ENCODE results near the gene PSMD3. TPM values are rescaled to one million over a fixed set of nuclear protein-coding genes. Genes with fewer than 3 reads are reported as not detected.
A peak's percentile ranks its signal among the peaks of the same experiment; 100 is the strongest.

PSMD3 gene
- total and polyA plus RNA-seq, 3 donors from 2014 or later, result 112 to 129 (median 128) TPM

DNA sequence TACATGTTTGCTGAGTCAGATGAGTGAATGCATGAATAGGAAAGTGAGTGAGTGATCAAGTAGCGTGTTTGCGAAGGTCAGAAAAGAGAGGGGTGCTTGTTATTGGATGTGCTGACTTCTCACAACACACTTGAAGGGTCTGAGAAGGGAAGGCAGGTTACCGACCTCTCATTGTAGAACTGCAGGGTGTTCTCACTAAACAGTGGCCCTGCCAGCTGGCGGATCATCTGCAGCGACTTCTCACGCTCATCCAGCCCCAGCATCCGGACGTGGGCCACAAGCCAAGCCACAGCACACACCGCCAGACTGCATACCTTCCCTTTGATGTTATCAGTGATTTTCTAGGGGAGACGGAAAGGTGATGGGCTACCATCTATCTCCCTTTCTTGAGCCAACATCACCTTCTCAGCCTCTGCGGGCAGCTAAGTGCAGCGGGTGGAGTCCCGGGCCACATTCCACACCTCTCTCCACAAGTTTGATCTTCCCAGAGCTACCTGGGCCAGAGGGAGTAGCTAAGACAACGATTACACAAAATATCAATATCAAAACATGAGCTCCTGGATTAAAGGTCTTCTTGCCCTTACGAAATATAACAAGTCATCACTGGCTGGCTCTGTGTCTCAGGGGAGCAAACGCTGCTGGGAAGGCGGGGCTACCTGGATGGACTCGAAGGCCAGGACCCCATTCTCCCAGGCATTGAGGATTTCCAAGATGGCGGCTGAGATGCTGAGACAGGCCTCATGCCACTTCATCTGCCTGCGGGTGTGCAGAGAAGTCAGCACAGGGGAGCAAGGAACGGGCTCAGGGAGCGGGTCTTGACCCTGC lies 45.6 kb downstream of the PSMD3 start:
- H3K27ac ChIP-seq, result no peak overlapping the region
- no peak overlapping the region for H3K4me3 ChIP-seq
- no peaks in the 10 kb centered on the region for H3K27me3 ChIP-seq
- H3K36me3 ChIP-seq (ENCODE audit: low read depth, missing control alignments), result no peaks in the 10 kb centered on the region
- TF ChIP-seq, protein P1, sequence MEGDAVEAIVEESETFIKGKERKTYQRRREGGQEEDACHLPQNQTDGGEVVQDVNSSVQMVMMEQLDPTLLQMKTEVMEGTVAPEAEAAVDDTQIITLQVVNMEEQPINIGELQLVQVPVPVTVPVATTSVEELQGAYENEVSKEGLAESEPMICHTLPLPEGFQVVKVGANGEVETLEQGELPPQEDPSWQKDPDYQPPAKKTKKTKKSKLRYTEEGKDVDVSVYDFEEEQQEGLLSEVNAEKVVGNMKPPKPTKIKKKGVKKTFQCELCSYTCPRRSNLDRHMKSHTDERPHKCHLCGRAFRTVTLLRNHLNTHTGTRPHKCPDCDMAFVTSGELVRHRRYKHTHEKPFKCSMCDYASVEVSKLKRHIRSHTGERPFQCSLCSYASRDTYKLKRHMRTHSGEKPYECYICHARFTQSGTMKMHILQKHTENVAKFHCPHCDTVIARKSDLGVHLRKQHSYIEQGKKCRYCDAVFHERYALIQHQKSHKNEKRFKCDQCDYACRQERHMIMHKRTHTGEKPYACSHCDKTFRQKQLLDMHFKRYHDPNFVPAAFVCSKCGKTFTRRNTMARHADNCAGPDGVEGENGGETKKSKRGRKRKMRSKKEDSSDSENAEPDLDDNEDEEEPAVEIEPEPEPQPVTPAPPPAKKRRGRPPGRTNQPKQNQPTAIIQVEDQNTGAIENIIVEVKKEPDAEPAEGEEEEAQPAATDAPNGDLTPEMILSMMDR (IDR thresholded peaks at IDR 0.05), result no peak
- no peak for TF ChIP-seq POLR2A (IDR thresholded peaks at IDR 0.05)
- intact Hi-C loops (cut with DNase I; ENCODE audit: low total_unique reads), result no loop called here
- no peaks in the 10 kb centered on the region for H3K9me3 ChIP-seq
- WGBS, 2 donors, result 66 to 69% methylated on average over 22 of the region's 22 CpGs
- H3K4me1 ChIP-seq, result peaks cover 23% of the 10 kb centered on the region
- DNase-seq, result no peak

DNA sequence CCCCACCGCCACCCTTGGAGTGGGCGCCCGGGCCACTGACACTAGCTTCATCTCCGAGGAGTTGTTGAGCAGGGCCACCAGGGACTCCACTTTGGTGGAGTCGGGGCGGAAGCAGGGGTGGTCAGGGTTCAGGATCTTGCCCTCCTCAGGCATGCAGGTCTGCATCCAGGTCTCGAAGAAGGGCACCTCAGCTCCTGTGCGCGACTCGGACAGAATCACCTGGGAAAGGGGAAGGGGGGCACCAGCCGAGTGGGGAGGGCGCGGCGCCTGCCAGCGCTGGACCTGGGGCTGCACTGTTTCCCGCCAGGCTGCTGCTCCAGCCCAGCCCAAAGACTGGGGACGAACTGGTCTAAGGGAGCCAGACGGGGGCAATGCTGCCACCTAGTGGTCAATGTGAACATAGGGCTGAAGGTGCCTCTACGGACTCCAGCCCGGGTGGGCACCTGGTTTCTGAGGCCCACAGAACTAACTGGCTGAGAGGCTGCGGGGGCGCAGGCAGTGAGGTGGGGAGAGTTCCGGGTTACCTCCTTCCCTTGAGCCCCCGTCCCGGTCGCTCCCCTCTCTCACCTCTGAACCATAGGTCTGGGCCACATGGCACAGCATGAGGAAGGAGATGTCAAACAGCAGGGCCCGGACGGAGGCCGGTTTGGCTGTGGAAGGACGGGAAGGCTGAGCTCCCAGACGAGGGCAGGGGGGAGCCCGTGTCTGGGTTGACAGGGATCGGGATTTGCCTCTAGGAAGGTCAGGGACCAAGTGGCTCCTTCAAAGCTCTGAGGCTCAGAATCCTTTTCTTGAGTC lies 46.4 kb downstream of the PSMD3 start:
- DNase-seq, result peak; percentile 88
- peaks cover 15% of the 10 kb centered on the region for H3K4me1 ChIP-seq
- H3K36me3 ChIP-seq (ENCODE audit: low read depth, missing control alignments), result no peaks in the 10 kb centered on the region
- H3K27me3 ChIP-seq, result no peaks in the 10 kb centered on the region
- no peak overlapping the region for H3K27ac ChIP-seq
- WGBS, 2 donors, result 23 to 25% methylated on average over 24 to 31 of the region's 33 CpGs
- TF ChIP-seq, protein P1 (IDR thresholded peaks at IDR 0.05), result peak; percentile 87 to 96 (median 88)
- TF ChIP-seq POLR2A (IDR thresholded peaks at IDR 0.05), result no peak
- no peaks in the 10 kb centered on the region for H3K9me3 ChIP-seq
- no peak overlapping the region for H3K4me3 ChIP-seq
- intact Hi-C loops (cut with DNase I; ENCODE audit: low total_unique reads), result no loop called here

DNA sequence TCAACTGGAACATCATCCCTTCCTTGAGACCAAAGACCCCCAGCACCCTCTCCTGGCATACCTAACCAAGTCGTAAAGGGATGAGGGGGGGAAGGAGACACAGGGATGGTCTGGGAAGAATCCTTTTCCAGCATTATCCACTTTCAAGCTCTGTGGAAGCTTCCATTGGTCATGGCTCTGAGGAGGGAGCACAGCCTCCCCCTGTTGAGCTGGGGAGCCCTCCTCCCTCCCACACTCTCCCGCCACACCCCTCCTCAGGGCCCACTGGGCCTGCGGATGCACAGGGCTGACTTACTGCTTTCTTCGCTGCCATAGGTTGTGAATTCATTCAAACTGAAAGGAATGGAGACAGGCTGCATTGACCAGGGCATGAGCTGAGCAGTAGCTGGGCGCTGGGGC lies 47.0 kb downstream of the PSMD3 start:
- H3K27me3 ChIP-seq, result no peaks in the 10 kb centered on the region
- H3K9me3 ChIP-seq, result no peaks in the 10 kb centered on the region
- no peak overlapping the region for H3K4me3 ChIP-seq
- TF ChIP-seq POLR2A (IDR thresholded peaks at IDR 0.05), result no peak
- TF ChIP-seq, protein P1 (IDR thresholded peaks at IDR 0.05), result no peak
- intact Hi-C loops (cut with DNase I; ENCODE audit: low total_unique reads), result no loop called here
- peaks cover 11% of the 10 kb centered on the region for H3K4me1 ChIP-seq
- no peak overlapping the region for H3K27ac ChIP-seq
- H3K36me3 ChIP-seq (ENCODE audit: low read depth, missing control alignments), result no peaks in the 10 kb centered on the region
- WGBS, 2 donors, result 70 to 84% methylated on average over 4 to 5 of the region's 5 CpGs
- no peak for DNase-seq

DNA sequence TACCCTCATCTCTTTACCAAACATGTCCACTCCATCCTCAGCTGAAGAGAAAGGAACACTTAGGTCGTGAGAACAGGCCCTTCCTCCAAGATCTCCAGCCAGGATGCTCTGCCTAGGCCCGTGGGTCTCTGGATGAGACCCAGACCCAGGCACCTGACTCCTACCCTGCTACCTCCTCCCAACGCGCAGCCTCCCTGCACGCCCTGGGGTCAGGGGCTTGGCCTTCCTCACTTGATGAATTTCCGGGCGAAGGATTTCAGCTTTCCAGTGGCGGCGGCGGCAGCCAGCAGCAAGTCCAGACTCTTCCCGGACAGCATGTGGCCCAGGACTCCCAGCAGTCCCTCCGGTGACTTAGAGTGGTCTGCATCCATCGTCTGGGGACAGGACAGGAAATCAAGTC lies 48.0 kb downstream of the PSMD3 start:
- Histone ChIP-seq H3K4me1 (peaks cover 11% of the 10 kb centered on the region), H3K4me3 (no peak overlapping the region), H3K36me3 (ENCODE audit: low read depth, missing control alignments) (no peaks in the 10 kb centered on the region), H3K27me3 (no peaks in the 10 kb centered on the region), H3K9me3 (no peaks in the 10 kb centered on the region), H3K27ac (no peak overlapping the region)
- TF ChIP-seq POLR2A (IDR thresholded peaks at IDR 0.05), result no peak
- TF ChIP-seq, protein P1 (IDR thresholded peaks at IDR 0.05), result no peak
- WGBS, 2 donors, result 85 to 93% methylated on average over 13 of the region's 13 CpGs
- DNase-seq, result no peak
- intact Hi-C loops (cut with DNase I; ENCODE audit: low total_unique reads), result no loop called here
